Stimulated activated CD4-positive, alpha-beta T cell treated with anti-CD3 and anti-CD28 coated beads, Interleukin-15, amount 100 ng/mL, for 24 hours (primary cell): Measurements from ENCODE around the gene ERMAP.
"Not testable (repeated sequence)": the region's sequence is repeated elsewhere in the genome, so short reads cannot be mapped to it uniquely, and the experiment has no call there.

ENCODE experiments used
- DNase-seq: peaks from one replicate; pipeline ENCODE4 v3.0.0-alpha.2; 2020

The ERMAP gene

DNA sequence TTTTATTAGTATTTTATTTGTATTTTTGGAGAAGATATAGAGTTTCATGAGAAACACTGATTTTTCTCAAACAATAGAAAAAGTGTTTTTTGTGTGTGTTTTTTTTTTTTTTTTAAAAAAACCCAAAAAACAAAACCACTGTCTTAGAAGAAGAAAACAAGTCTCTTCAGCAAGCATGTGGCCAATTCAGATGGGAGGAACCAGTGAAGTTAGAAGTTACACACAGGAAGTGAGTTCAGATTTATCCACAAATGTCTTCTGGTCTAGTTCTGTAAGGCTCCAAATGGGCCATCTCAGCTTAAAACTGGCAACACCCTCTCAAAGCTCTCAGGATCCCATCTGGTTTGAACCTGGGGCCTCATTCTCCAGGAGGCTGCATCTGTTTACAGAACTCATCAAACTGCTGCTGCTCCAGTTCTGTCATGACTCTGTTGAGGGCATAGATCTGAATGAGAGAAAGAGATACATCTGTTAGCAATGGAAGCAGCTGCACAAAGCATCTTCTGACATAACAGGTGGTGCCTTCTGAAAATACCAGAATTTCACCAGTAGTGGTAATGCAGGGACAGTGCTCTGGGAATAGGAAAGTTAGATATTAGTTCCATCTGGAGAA, 9.8 kb upstream of the ERMAP start:
- DNase-seq: no peak

- DNase-seq: not testable (repeated sequence)
Measured at GRCh38 chr1:42814815-42815214, 2.1 kb upstream of the ERMAP start.

GRCh38 chr1:42815941-42816584, 859 bp upstream of the ERMAP start:
- peak; percentile 13 for DNase-seq

GRCh38 chr1:42817440-42817767, 482 bp downstream of the ERMAP start:
- DNase-seq: no peak

DNA sequence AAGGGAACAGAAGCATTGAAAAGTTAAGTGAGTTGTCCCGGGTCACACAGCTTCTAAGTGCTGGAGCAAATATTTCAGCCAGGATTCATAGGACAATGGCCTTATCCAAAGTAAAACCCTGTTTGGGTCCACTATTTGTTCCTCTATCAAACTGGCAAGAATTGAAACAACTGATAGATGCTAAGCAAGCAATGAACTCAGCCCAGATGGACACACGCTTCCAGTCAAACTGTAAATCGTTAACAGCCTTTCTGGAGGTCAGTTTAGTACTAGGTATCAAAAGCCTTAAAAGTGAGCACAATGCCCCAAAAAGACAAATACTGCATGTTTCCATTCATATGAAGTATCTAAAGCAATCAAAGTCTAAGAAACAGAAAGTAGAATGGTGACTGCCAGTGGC, 1.1 kb downstream of the ERMAP start:
- no peak for DNase-seq

DNA sequence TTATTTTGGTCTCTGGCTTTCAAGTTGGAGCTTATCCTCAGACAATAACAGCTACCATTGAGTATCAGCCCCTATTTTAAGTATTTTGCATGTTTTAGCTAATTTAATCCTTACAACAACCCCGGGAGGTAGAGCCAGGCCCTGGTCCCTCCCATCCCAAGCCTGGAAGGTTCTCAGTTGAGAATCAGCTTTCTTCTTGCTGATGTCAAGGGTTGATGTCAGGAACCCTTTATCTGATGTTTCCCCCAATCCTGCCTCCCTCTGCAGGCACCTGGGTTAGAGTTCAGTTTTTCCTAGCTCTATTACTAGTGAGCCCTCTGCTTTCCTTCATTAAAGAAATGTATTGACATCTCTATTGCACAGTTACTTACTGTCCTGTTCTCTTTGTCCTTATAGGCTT, 3.9 kb downstream of the ERMAP start:
- no peak for DNase-seq

GRCh38 chr1:42821690-42822089, 4.8 kb downstream of the ERMAP start:
- DNase-seq: no peak

DNA sequence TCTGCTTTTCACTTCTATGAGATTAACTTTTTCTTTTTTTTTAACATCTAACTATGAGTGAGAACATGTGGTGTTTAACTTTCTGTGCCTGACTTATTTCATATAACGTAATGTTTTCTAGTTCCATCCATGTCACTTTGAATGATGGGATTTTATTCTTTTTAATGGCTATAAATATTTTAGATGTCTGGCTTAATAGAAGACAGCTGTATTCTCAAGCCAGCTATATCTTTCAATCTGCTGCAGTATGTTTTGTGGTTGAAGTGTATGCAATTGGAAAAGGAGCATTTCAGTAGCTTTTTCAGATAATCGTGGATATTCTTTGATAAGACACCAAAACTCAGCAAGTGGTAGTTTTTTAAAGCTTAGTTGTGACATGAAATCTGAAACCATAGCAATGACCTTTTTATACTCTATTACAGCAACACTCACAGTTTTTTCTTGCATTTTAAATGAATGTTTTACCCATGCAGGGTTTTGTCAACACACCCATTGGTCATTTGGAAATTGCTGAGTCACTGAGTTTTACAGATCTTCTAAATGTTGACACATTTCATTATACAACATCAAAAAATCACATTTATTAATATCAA, 6.0 kb downstream of the ERMAP start:
- no peak for DNase-seq

DNA sequence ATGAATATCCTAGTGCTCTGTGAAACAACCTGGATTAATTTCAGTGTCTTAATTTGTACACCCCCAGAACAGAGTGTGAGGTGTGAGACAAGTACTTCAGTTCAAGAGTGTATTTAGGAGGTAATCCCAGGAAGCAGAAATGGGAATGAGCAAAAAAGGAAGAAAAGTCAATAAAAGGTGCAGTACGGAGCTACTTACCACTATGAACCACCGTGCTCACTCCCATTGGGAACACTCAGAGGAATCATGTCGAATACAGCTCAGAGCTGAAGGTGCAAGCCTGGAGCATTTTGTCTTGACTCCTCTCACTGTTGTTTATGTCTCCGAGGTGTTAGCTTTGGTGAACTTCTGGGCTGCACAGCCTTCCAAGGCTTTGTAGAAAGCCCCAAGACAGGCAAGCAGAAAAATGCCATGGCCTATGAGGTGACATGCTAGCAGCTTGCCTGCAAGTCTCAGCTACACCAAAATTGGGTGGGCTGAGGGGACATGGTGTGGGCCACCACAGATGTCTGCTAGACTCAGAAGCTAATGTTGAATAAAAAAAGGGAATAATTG, 7.6 kb downstream of the ERMAP start:
- no peak for DNase-seq

GRCh38 chr1:42825036-42825851, 8.3 kb downstream of the ERMAP start:
- no peak for DNase-seq

DNA sequence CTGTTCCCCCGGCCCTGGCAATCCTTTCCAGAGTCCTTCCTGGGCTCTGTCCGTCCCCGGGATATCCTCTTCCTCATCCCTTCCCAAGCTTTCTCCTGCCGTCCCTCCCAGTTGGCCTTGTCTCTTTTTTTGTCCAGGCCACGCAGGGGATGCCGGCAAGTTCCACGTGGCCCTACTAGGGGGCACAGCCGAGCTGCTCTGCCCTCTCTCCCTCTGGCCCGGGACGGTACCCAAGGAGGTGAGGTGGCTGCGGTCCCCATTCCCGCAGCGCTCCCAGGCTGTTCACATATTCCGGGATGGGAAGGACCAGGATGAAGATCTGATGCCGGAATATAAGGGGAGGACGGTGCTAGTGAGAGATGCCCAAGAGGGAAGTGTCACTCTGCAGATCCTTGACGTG, 13.7 kb downstream of the ERMAP start:
- no peak for DNase-seq

DNA sequence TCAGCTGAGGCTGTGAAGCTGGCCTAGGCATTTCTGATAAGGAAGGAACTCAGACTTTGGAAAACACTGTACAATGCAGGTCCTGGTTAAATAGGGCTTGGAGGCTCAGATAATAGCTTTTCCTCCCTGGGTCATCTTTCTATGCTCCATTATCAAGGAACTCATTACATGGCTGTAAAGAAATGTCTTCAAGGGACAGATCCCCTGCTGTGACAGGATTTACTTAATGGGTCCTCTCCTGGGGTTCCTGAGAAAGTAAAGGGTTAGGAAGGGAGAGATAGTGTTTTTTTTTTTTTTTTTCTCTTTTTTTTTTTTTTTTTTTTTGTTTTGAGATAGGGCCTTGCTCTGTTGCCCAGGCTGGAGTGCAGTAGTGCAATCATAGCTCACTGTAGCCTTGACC, 14.4 kb downstream of the ERMAP start:
- no peak for DNase-seq

DNA sequence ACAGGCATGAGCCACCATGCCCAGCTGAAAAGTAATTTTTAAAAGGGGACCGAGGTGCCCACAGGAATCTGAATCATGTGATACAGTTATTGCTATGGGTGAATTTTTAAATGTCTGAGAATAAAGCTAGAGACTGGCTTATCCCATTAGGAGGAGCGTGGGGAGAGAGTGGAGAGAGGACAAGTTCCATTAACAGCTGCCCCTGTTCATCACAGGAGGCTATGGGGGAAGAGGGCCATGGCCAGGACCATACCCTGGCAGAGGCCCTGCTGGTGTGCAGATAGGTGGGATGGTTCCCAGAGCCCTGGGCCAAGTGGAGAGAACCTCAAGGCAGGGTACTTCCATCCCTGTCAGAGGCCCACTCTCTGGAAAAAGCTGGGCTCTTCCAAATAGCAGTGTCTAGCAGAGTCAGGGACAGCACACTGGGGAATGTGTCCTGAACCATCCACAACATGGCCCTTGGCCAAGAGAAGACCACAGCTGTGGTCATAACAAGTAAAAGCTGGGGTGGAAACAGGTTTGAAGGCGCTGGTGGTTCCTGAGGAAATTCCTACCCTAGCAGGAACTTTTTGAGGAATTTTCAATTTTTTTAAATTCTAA, 15.8 kb downstream of the ERMAP start:
- no peak for DNase-seq

- no peak for DNase-seq
Measured at GRCh38 chr1:42833981-42834380, 17.1 kb downstream of the ERMAP start.

- DNase-seq: no peak
Measured at GRCh38 chr1:42834803-42835202, 17.9 kb downstream of the ERMAP start.

- no peak for DNase-seq
Measured at GRCh38 chr1:42835422-42835821, 18.5 kb downstream of the ERMAP start.

- no peak for DNase-seq
Measured at GRCh38 chr1:42837709-42838108, 20.8 kb downstream of the ERMAP start.

- DNase-seq: no peak
Measured at GRCh38 chr1:42838482-42839190, 21.7 kb downstream of the ERMAP start.

DNA sequence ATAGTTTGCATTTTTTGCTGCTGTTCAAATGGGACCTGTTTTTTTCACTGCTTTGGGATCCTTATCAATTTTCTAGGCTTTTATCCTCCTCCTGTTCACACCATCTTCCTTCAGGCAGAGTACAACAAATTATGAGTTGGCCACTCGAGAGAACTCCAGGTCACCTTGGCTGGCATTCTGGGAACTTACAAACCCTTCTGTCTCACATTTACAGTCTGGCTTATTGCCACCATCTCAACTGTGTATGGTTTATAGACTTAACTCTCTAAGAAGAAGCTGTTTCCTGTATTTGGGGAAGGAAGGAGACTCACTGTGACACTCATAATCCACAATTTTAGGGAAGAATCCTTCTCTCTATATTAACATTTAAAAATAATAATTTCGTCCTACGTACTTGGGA, 24.1 kb downstream of the ERMAP start:
- no peak for DNase-seq

DNA sequence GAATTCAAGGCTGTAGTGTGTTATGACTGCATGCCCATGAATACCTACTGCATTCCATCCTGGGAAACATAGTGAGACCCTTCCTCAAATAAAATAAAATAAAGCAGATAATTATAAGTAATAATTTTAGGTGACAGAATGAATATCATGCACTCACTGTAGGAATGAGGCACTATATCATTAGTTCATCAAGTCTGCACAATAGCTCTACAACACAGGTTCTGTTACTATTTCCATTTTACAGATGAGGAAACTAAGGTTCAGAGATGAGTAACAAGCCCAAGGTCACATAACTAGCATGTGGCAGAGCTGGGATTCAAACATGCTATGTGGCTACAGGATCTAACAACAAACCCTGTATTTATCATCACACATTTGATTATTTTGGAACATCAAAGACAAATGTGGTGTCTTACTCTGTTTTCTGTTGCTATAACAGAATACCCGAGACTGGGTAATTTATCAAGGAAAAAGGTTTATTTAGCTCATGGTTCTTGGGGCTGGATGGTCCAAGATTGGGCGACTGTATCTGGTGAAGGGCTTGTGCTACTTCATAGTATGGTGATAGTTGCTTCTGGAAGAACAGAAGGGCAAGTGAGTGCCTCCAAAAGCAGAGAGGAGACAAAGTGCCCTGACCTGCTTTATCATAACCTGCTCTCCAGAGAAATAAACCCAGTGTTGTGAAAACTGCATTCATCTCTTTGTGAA, 24.7 kb downstream of the ERMAP start:
- DNase-seq: no peak

DNA sequence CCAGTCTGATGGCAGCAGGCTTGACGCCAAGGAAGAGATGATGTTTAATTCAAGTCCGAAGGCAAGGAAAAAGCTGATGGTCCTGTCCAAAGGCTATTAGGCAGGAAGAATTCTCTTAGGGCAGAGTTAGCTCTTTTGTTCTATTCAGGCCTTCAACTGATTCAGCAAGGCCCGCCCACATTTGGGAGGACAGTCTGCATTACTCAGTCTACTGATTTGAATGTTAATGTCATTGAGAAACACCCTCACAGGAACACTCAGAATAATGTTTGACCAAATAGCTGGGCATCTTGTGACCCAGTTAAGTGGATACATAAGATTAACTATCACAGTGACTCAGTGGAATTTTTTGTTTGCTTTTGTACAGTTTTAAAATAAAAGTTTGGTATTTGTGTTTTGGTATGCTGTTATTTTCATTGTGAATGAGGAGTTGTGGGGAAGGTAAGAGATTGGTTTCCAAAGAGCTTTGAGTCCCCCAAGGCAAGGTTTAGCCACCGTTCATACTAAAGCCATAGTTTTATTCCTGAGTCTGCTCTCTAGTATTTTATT, 27.7 kb downstream of the ERMAP start:
- peak; percentile 34 for DNase-seq

- DNase-seq: no peak
Measured at GRCh38 chr1:42845193-42845592, 28.3 kb downstream of the ERMAP start.
